HepG2 (cell line): ENCODE results near the gene ENTREP3. TPM values are rescaled to one million over a fixed set of nuclear protein-coding genes. Genes with fewer than 3 reads are reported as not detected.
A peak's percentile ranks its signal among the peaks of the same experiment; 100 is the strongest.
"Not testable (repeated sequence)": the region's sequence is repeated elsewhere in the genome, so short reads cannot be mapped to it uniquely, and the experiment has no call there.

Experiments used
- ATAC-seq: fragments of 200-7000 bp; cut with Tn5 transposase; 3 replicates; pipeline ENCODE4 v1.9.1; 2020; ENCODE audit warnings: mild to moderate bottlenecking, moderate library complexity
- BruUV-seq: library from RNA; stranded (reverse); fragments of 400-500 nt; replicated peaks from 2 replicates; lab custom pipeline; 2021; lab: Mats Ljungman, UMichigan
- CTCF ChIA-PET: fragments of 300-600 bp; formaldehyde crosslinking; extraction: SDS; loops from one replicate; lab custom pipeline; 2021; ENCODE audit warnings: low total read pairs, inconsistent platforms, low intra/inter-chr PET ratio; lab: Yijun Ruan, JAX
- POLR2A ChIA-PET: fragments of 350-600 bp; sonication (Branson Sonifier 250); formaldehyde crosslinking; loops from one replicate; lab custom pipeline; 2020; ENCODE audit warnings: antibody characterized with exemption, inconsistent platforms; lab: Yijun Ruan, JAX
- DNase-seq: peaks from one replicate; pipeline ENCODE4 v3.0.0-alpha.2; 2015; ENCODE audit warnings: low spot score
- FAIRE-seq: peaks from 3 replicates; lab custom pipeline; 2011; peaks lifted over from hg19 to GRCh38; lab: Jason Lieb, UNC
- H2AFZ ChIP-seq: one replicate; pipeline ENCODE4 v1.6.1; 2011; ENCODE audit warnings: low read length, inconsistent platforms
- H3K27ac ChIP-seq: fragments of 300-600 bp; 3 replicates; pipeline ENCODE4 v1.8.0; 2011; ENCODE audit warnings: mixed run types, mild to moderate bottlenecking, mixed read lengths, low read length, inconsistent platforms; ENCODE audit not compliant: insufficient read depth; ENCODE audit errors: extremely low read length
- H3K27me3 ChIP-seq, 2 experiments: fragments of 200-600 bp in 1 of 2; 2 replicates in 1 of 2; 3 replicates in 1 of 2; pipeline versions ENCODE4 v1.6.0 to v1.8.0; 2011; ENCODE audit warnings: low read length in 2 of 2, mild to moderate bottlenecking in 2 of 2, moderate library complexity in 2 of 2, inconsistent platforms in 1 of 2; ENCODE audit not compliant: insufficient read depth in 2 of 2, control insufficient read depth in 1 of 2
- H3K36me3 ChIP-seq, 2 experiments: fragments of 200-600 bp in 1 of 2; replicated peaks in 1 of 2; 2 replicates in 1 of 2; 3 replicates in 1 of 2; pipeline versions ENCODE4 v1.5.1 to v1.8.0; 2011; ENCODE audit warnings: low read length in 2 of 2, inconsistent platforms in 1 of 2; ENCODE audit not compliant: insufficient read depth in 2 of 2, control insufficient read depth in 1 of 2
- H3K4me1 ChIP-seq: 2 replicates; pipeline ENCODE4 v1.5.1; 2012; ENCODE audit warnings: low read length, inconsistent platforms; ENCODE audit not compliant: insufficient read depth
- H3K4me2 ChIP-seq: 2 replicates; pipeline ENCODE4 v1.6.0; 2011; ENCODE audit warnings: low read depth, low read length, inconsistent platforms
- H3K4me3 ChIP-seq, 3 experiments: fragments of 200-600 bp in 1 of 3; sonication (generic), shearing (Covaris generic) in 1 of 3; replicated peaks in 1 of 3; 2 replicates each; pipeline ENCODE4 v1.5.1; 2011 to 2016; ENCODE audit warnings: low read length in 3 of 3, inconsistent platforms in 2 of 3, low read depth in 2 of 3, mild to moderate bottlenecking in 2 of 3, control low read depth in 1 of 3, mixed read lengths in 1 of 3; ENCODE audit not compliant: insufficient read depth in 1 of 3
- H3K79me2 ChIP-seq: one replicate; pipeline ENCODE4 v1.6.1; 2011; ENCODE audit warnings: low read length, inconsistent platforms; ENCODE audit not compliant: insufficient read depth
- H3K9ac ChIP-seq: 2 replicates; pipeline ENCODE4 v1.6.0; 2011; ENCODE audit warnings: mild to moderate bottlenecking, low read depth, low read length, inconsistent platforms; ENCODE audit not compliant: insufficient read depth
- H3K9me3 ChIP-seq: 2 replicates; pipeline ENCODE4 v1.5.1; 2012; ENCODE audit warnings: mild to moderate bottlenecking, low read length
- H4K20me1 ChIP-seq: 2 replicates; pipeline ENCODE4 v1.6.0; 2011; ENCODE audit warnings: inconsistent platforms, mild to moderate bottlenecking, low read length, moderate library complexity; ENCODE audit not compliant: insufficient read depth
- DBP ChIP-seq: sonication (generic); formaldehyde crosslinking; IDR thresholded peaks from 2 replicates; pipeline ENCODE4 v1.4.0; 2020; ENCODE audit warnings: missing genetic modification reagents; ENCODE audit errors: not compliant biosample characterization
- FLYWCH1 ChIP-seq: sonication (generic); formaldehyde crosslinking; IDR thresholded peaks from 2 replicates; pipeline ENCODE4 v1.8.1; 2023; ENCODE audit warnings: mild to moderate bottlenecking, missing genetic modification reagents
- ZBTB33 ChIP-seq: sonication (generic); formaldehyde crosslinking; IDR thresholded peaks from 2 replicates; pipeline ENCODE4 v1.4.0; 2020; ENCODE audit warnings: missing genetic modification reagents
- WGBS: methylation state at CpG from one replicate; pipeline ENCODE4 v1.1.6; 2017; ENCODE audit warnings: low lambda C conversion rate; 5-methylcytosine and 5-hydroxymethylcytosine counted together
- in situ Hi-C: cut with HindIII; loops from 2 replicates; pipeline ENCODE4 v1.10.0; 2017; ENCODE audit warnings: low pct_unique_long_range_greater_than_20kb; ENCODE audit not compliant: extremely low pct_ligation_motif_present
- intact Hi-C: fragments of 100-400 bp; cut with micrococcal nuclease; formaldehyde crosslinking; loops from one replicate; pipeline ENCODE4 v1.10.0; 2022; ENCODE audit not compliant: unreplicated experiment
- polyA plus RNA-seq, 8 experiments: library from polyadenylated mRNA; depleted of rRNA in 3 of 8; stranded (reverse) in 7 of 8; unstranded in 1 of 8; fragments of >200 nt; fragmentation: Illumina TruSeq in 4 of 8; extraction: Trizol in 4 of 8; gene quantifications; 2 replicates each; pipeline versions ENCODE4 v1.2.1 to v1.2.3, GENCODE V29; 2011 to 2016; ENCODE audit warnings: low read depth in 4 of 8, missing spikeins in 1 of 8, mixed read lengths in 1 of 8; ENCODE audit not compliant: insufficient read depth in 1 of 8
- total RNA-seq, 5 experiments: library from RNA; depleted of rRNA; stranded (reverse); fragments of >200 nt; fragmentation: Illumina TruSeq; extraction: Trizol; gene quantifications; 2 replicates each; pipeline ENCODE4 v1.2.3, GENCODE V29; 2016; ENCODE audit warnings: low read depth in 1 of 5

Gene ENTREP3
- total and polyA plus RNA-seq, 2 of the 13 experiments (the other 11 are each of a cell fraction or from before 2014, with no cell fraction given): 4.1 to 9.9 TPM

- no peak for TF ChIP-seq ZBTB33 (CRISPR knock-in tag)
- TF ChIP-seq DBP (CRISPR knock-in tag): no peak
- TF ChIP-seq FLYWCH1 (CRISPR knock-in tag): no peak
Measured at GRCh38 chr1:155236451-155236850, 18.8 kb downstream of the ENTREP3 start (continued).

GRCh38 chr1:155235375-155235774, 19.9 kb downstream of the ENTREP3 start:
- H3K9ac ChIP-seq, H3K4me3 ChIP-seq, intact Hi-C loops, in situ Hi-C loops, CTCF ChIA-PET, DNase-seq, H3K36me3 ChIP-seq, H3K27me3 ChIP-seq, H3K27ac ChIP-seq, ATAC-seq, BruUV-seq, POLR2A ChIA-PET, H3K79me2 ChIP-seq, FAIRE-seq, H4K20me1 ChIP-seq, H3K9me3 ChIP-seq, H3K4me2 ChIP-seq, H2AFZ ChIP-seq: not testable (repeated sequence)
- 86% methylated on average over 5 of the region's 9 CpGs for WGBS
- peaks cover 12% of the 10 kb centered on the region; the same call in 1 of the 2 replicates for H3K4me1 ChIP-seq

- H2AFZ ChIP-seq, H3K4me3 ChIP-seq, CTCF ChIA-PET, H3K4me2 ChIP-seq, H3K27ac ChIP-seq, FAIRE-seq, H3K36me3 ChIP-seq, H3K27me3 ChIP-seq, H3K79me2 ChIP-seq, DNase-seq, intact Hi-C loops, in situ Hi-C loops, POLR2A ChIA-PET, H4K20me1 ChIP-seq, H3K4me1 ChIP-seq, H3K9me3 ChIP-seq, H3K9ac ChIP-seq, BruUV-seq: not testable (repeated sequence)
- WGBS: no CpG with 5 or more reads among the region's 5 CpGs
- peak; percentile 41 for ATAC-seq
Measured at GRCh38 chr1:155233502-155233901, 21.8 kb downstream of the ENTREP3 start.

GRCh38 chr1:155232001-155232978, 23.0 kb downstream of the ENTREP3 start:
- in situ Hi-C loops, BruUV-seq, H3K27ac ChIP-seq, H2AFZ ChIP-seq, H3K4me2 ChIP-seq, H3K9me3 ChIP-seq, H4K20me1 ChIP-seq, DNase-seq, H3K79me2 ChIP-seq, intact Hi-C loops, H3K36me3 ChIP-seq, H3K9ac ChIP-seq, H3K4me3 ChIP-seq, H3K27me3 ChIP-seq, CTCF ChIA-PET, ATAC-seq, FAIRE-seq: not testable (repeated sequence)
- peaks cover 15% of the 10 kb centered on the region for H3K4me1 ChIP-seq
- 83% methylated on average over 6 of the region's 13 CpGs for WGBS
- POLR2A ChIA-PET: interaction anchor here (0.9 kb wide), 1 partner anchor 9 kb away, joined by 3 read pairs; a partner anchor contains a TSS
